ENCODE measurements around the gene MFNG. TPM values are rescaled to one million over a fixed set of nuclear protein-coding genes. Genes with fewer than 3 reads are reported as not detected.
A peak's percentile ranks its signal among the peaks of the same experiment; 100 is the strongest.

The MFNG gene
- total RNA-seq, 1 experiment from 2014 or later = 0.08 TPM

DNA sequence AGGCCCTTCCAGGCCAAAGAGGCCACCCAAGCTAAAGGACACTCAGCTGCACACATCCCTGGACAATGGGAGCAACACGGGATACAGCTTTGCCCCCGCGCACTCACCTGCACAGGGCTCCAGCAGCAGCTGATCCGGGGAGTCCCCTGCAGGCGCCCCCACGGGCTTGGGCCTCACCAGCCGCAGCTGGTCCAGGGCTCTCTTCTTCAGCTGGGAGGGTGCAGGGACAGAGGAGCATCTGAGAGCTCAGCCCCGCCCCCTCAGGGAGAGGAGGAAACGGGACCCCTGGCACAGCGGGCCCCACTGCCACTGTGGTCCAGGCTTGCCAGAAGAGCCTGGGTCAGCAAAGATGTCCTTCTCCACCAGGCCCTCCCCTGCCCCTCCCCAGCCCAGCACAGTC is 7.8 kb upstream of the MFNG start:
- no peak for DNase-seq (ENCODE audit: low spot score)

GRCh38 chr22:37492428-37493344 is 6.5 kb upstream of the MFNG start:
- peak; percentile 41 for DNase-seq (ENCODE audit: low spot score)

DNA sequence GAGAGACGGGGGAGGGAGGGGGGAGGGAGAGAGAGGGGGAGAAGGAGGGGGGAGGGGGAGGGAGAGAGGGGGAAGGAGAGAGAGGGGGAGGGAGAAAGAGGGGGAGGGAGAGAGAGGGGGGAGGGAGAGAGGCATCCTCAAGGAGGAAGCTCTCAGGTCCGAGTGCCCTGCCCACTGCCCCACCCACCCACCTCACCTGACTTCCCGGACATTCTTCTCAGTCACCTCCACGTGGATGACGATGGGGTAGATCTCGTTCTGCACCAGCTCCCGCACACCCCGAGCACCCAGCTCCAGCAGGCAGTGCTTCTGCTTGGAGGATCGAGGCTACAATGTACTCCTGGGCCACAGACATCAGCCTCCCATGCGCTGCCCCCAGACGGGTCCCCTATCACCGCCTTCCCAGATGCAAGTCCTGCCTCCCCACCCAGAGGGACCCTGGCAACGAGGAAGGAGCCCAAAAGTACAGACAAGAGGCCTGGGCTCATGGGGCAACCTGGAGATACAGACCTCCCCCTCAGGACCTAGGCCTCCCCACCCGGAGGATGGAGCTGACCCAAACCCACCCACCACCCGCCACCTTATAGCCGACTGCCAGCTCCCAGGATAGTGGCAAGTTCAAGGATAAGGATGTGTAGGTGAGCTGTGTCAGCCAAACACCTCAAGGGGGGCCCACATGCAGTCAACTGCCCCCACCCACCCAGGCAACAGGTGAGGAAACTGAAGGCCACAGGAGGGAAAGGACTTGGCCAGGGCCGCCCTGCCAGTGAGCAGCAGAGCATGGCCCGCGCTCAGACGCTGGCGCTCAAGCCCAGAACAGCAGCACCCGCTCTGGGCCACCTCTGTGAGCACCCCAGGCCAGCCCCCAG is 5.6 kb upstream of the MFNG start:
- no peak for DNase-seq (ENCODE audit: low spot score)

DNA sequence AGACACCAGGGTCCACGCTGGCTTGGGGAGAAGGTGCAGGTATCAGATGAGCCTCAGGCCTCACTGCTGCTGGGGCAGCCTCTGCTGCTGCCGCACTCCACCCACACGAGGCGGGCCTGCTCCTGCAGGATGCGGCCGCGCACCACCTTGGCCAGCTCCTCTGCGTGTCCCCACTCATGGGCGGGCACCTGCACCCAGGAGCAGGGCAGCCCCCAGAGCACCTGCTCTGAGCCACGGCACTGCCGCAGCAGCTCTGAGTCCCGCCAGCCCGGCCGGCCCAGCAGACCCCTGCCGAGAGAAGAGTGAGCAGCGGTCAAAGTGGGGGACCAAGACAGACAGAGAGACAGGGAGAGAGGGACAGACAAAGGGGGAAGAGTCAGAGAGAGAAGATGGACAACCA is 4.9 kb upstream of the MFNG start:
- DNase-seq (ENCODE audit: low spot score) = no peak

- DNase-seq (ENCODE audit: low spot score) = no peak
Observed at GRCh38 chr22:37489983-37490382, 3.8 kb upstream of the MFNG start.

DNA sequence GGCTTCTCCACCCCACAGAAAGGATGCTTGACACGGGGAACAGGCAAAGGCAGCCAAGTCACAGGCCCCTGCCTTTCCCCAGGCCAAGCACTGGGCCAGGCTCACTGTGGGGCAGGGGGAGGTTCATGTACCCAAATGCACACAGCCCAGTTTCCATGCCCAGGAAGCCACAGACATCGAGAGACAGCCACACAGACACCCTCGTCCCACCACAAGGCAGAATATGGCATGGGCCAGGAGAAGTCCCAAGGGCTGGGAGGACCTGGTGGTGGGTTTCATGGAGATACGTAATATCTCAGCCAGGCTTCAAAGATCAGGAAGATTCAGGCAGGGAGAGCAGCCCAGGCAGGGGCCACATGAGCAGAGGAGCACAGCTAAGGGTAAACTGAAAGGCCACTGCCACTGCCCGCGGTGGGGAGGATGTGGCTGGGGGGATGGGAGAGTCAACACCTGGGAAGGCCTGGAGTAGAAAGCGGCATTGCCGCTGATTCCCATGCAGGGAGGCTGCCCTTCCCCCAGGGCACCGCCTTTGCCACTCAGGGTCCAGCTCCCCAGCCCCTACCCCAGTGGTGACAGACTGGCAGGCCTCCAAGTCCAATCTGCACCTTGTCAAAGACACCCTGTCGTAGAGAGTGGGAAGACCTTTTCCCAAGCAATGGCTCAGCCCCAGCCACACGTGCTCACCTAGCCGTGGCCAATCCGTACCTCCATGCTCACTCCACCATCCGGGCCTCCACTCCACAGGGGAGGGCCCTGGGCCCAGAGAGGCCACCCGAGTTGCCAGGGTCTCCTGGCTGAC is 2.4 kb upstream of the MFNG start:
- DNase-seq (ENCODE audit: low spot score) = no peak

- DNase-seq (ENCODE audit: low spot score) = no peak
Observed at GRCh38 chr22:37487571-37487970, 1.4 kb upstream of the MFNG start.

- DNase-seq (ENCODE audit: low spot score) = no peak
Observed at GRCh38 chr22:37487129-37487528, 945 bp upstream of the MFNG start.

GRCh38 chr22:37485395-37486223 is 575 bp downstream of the MFNG start:
- no peak for DNase-seq (ENCODE audit: low spot score)

DNA sequence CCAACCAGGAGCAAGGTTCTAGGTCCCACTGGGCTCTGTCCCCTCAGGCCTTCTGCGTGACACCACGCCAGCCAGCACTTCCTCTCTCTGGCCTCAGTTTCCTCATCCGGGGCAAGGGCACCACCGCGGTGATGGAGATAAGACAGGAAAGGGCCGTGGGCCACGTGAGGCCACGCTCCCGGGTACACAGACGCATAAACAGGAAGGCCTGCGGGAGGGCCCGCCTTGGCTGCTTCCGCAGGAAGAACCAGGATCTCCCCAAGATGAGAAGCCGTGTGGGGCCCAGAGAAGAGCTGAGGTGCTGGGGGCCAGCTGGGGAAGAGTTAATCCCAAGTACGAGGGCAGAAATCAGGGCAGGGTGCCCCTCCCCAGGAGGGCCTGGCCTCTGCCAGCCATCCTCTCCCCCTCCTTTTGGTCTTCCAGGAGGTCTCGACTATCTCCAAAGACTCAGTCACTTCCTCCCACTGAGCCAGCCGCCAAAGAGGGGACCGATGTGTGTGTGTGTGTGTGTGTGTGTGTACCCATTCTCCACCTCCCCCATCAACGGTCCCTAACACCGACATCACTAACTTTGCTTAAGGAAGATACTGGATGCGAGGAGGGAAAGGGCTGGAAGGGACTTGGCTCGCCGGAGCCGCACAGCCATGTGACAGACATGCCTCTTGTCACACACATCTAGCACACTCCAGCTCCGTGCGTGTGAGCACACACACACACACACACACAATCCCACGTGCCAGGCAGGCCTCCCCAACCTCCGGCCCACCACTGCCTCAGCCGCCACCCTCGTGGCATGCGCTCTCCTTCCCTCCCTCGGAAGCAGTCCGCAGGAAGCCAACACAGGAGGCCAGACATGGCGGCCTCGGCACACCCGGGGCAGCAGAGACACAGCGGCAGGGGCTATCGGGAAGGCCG is 1.4 kb downstream of the MFNG start:
- no peak for DNase-seq (ENCODE audit: low spot score)

DNA sequence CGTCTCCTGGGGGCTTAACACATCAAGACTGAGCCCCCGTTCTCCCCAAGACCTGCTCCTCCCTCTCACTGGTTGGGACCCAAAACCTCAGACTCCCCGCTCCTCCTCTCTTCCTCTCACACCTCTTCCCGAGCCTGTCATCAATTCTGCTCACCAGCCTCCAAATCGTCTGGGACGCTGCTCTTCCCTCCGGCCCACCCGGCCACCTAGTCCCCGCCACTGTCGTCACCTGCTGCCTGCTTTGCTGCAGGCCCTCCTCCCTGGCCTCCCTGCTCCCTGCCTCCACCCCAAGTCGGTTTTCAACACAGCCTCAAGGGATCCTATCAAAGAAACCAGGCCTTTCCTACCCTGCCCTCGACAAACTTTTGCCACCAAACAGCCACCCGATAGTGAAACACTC is 3.1 kb downstream of the MFNG start:
- no peak for DNase-seq (ENCODE audit: low spot score)

- DNase-seq (ENCODE audit: low spot score) = no peak
Observed at GRCh38 chr22:37482244-37482643, 3.9 kb downstream of the MFNG start.

DNA sequence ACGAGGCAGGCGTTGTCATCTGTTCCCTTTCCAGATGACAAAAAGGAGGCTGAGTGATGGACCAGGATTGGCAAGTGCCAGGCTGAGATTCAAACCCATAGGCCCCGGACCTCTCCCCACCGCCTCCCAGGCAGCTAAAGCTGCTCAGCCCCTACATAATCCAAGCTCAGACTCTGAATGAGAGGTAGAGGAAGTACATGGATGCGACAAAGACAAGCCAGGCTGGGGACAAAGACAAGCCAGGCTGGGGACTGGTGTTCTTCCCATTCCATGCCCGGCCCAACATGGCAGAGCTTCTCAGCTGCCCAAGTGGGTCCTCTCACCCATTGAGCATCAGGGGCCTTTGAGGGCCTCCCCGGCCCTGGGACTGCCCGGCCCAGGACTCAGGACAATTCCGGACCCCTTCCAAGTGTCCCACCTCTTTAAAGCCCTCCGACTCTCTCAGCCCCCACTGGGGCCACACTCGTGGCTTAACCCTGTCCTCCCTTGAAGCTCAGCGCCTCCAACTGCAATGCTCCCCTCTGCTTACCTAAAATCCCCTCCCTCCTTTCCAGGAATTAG is 4.8 kb downstream of the MFNG start:
- no peak for DNase-seq (ENCODE audit: low spot score)

DNA sequence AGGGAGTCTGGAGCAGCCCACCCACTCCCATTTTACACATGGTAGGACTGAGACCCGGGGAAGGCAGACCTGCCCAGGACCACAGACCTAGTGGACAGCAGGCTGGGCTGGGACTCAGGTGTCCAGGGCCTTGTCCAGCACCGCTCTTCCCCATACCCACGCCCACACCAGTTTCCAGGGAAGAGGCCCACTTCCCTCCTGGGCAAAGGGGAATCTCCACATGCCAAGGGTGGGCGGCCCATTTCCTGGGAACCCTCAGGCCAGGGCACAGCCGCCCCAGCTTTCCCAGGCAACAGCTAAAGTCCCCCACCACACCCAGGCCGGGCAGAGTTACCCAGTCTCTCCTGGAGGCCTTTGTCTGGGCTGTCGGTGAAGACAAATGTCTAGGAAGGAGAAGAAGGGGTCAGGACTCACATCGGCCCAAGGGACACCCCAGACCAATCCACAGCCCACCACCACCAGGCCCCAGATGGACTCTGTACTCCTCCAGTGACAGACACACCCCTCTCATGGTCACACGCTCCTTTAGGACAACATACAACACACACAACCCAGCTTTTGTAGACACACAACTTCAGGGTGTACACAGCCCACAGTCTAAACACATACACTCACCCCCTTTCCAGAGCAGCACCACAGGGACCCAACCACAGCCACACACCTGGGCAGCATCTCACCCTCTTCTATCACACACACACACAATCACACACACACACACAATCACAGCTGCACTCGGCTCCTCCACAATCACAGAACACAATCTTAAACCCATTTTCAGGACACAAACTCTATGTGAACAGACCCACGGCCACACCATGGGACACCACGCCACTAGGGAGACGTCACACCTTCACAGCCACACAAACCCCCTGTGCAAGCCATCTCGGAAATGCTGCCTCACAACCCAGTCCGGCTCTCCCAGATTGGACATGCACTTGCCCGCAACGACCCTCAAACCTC is 5.5 kb downstream of the MFNG start:
- DNase-seq (ENCODE audit: low spot score) = no peak

DNA sequence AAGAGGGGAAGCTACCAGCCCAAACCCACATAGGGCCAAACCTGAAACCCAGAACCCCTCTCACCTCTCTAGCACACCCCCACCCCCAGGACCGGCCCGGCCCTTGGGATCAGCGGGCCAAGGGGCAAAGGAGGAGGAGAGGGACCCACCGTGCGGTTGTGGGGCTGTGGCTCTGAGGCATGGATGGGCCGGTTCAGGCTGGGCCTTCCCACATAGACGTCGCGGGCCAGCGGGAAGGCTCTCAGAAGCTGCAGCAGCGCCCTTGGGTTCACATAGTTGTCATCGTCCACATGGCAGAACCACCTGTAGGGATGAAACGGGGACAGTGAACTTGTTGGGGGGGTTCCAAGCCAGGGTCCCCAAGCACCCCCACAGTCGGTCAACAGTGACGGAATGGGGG is 7.0 kb downstream of the MFNG start:
- DNase-seq (ENCODE audit: low spot score) = no peak

GRCh38 chr22:37476389-37477329 is 9.5 kb downstream of the MFNG start:
- no peak for DNase-seq (ENCODE audit: low spot score)

GRCh38 chr22:37474447-37475090 is 11.6 kb downstream of the MFNG start:
- DNase-seq (ENCODE audit: low spot score) = no peak
